Panc1 (cell line): ENCODE data around the gene FSTL1.

Experiments used
- CTCF ChIP-seq: fragments of 450-650 bp; IDR thresholded peaks from 2 replicates; pipeline ENCODE4 v1.5.1; 2017; ENCODE audit warnings: mild to moderate bottlenecking
- POLR2AphosphoS5 ChIP-seq: IDR thresholded peaks from 2 replicates; pipeline ENCODE4 v1.6.1; 2012; ENCODE audit warnings: mild to moderate bottlenecking, low read depth, low read length, moderate library complexity

GRCh38 chr3:120496278-120497002 is 45.6 kb upstream of the FSTL1 start:
- TF ChIP-seq CTCF (no peak), POLR2AphosphoS5 (no peak)
